ENCODE data around the gene PTTG1.

PTTG1 gene

GRCh38 chr5:160421625-160422258 is at the start of gene PTTG1:
PTTG1 (plus strand) TSS chr5:160421855; CDS start chr5:160422313, 458 bp downstream.
- FAIRE-seq (peak; percentile 92), DNase-seq (ENCODE audit: low spot score) (peak; percentile 86)

DNA sequence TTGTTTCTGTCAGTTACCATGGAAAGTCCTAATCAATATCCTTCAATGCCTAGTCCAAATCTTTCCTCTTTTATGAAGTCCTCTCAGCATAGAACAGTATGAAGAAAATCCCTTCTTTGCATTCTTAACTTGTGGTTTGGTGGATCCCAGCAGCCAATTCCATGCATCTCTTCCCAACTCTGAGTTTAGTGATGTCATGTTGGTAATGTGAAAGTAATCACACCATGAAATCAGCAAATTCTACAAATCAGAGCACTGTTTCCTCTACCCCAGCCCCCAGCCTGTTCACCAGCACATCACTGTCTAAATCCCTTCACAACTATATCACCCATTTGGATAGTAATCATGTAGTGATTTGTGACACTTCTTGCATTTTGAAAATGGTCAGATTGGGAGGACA is 46.5 kb upstream of the PTTG1 start:
- FAIRE-seq (no peak), DNase-seq (ENCODE audit: low spot score) (no peak)

GRCh38 chr5:160375701-160376100 is 46.0 kb upstream of the PTTG1 start:
- FAIRE-seq = no peak

GRCh38 chr5:160376416-160376815 is 45.2 kb upstream of the PTTG1 start:
- DNase-seq (ENCODE audit: low spot score) (no peak), FAIRE-seq (no peak)

More at GRCh38 chr5:160375701-160376100, 46.0 kb upstream of the PTTG1 start:
- no peak for DNase-seq (ENCODE audit: low spot score)

- FAIRE-seq (no peak), DNase-seq (ENCODE audit: low spot score) (no peak)
These were observed 44.0 kb upstream of the PTTG1 start for GRCh38 chr5:160377651-160378050.

DNA sequence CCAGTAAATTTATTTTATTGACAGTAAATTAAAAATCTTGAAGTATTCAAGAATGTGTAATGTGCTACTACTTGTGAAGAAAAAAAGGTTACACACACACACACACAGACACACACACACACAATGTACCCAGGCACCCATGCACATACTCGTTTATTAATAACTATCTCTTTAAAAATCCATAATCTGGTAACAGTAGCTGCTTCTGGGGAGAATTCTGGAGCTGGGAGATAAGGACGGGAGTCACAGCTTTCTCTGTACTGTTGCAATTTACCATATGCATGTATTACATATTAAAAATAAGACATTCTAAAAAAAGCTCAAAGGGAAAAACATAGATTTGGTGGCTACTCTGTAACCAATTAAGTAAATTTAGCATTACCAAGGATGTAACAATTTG is 43.3 kb upstream of the PTTG1 start:
- FAIRE-seq = no peak
- no peak for DNase-seq (ENCODE audit: low spot score)

DNA sequence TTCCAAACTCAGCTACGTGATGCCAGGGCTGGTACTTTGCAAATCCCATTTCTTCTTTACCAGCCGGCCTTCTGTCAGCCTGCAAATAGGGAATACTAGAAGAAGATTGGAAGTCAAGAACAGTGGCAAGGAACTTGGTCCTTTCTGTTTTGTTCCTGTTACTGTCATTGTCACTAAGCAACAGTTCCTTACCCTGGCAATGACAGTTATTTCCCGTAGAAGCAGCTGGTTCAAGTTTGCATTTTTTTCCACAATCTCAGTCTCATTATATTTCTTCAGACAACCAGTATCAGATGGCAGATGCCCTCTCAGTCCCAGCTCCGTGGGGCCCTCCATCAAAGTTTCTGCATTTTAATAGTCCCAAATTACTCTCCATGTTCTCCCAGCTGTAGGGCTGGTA is 42.1 kb upstream of the PTTG1 start:
- no peak for DNase-seq (ENCODE audit: low spot score)
- no peak for FAIRE-seq

GRCh38 chr5:160380041-160380440 is 41.6 kb upstream of the PTTG1 start:
- no peak for DNase-seq (ENCODE audit: low spot score)
- FAIRE-seq = no peak

DNA sequence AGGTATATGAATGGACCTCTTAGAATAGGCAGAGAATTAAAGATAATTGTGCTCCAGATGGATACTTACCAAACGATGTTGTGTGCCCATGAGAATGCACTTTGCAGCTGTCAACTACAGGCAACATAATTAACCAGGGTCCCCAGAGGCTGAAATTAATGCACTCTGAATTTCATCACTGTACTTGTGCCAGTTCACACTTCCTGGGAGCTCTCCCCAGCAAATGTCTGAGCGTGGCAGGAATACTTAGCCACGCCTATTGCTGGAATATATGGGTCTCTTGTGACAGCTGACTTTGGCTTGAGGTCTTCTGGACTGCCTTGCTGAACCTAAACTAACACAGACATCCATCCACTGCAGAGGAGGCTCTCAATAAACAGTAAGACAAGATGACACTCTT is 39.3 kb upstream of the PTTG1 start:
- DNase-seq (ENCODE audit: low spot score) (no peak), FAIRE-seq (no peak)

- FAIRE-seq = no peak
- no peak for DNase-seq (ENCODE audit: low spot score)
These were observed 37.0 kb upstream of the PTTG1 start for GRCh38 chr5:160384681-160385080.

DNA sequence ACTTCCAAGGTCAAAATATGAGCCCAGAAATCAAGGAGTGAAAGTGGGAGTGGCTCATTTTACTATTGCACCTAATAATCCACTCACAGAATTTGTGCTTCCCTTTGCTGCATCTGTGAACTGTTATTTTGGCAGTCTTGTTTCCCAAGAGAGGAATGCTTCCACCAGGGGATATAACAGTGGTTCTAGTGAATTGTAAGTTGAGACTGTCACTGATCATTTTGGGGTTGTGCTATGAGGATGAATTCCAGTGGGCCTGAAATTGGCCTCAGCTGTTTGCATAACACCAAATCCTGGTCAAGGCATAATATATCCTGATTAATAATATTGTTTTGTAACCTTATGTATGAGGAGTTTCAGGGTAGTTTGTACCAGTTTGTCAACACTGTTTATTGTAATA is 36.2 kb upstream of the PTTG1 start:
- DNase-seq (ENCODE audit: low spot score) (no peak), FAIRE-seq (no peak)

DNA sequence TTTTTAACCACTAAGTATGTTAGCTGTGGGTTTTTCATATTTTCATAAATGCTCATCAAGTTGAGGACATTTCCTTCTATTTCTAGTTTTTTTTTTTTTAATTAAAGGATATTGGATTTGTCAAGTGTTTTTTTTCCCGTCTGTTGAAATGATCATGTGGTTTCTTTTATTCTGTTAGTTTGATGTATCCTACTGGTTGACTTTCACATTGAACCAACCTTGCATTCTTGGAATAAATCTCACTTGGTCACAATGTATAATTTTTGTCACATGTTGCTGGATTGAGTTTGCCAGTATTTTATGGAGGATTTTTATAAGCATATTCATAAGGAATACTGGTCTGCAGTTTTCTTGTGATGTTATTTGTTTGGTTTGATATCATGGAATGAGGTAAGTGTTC is 34.2 kb upstream of the PTTG1 start:
- FAIRE-seq = no peak
- DNase-seq (ENCODE audit: low spot score) = no peak

GRCh38 chr5:160390787-160391696 is 30.6 kb upstream of the PTTG1 start:
- peak; percentile 72 for FAIRE-seq
- peak; percentile 14 for DNase-seq (ENCODE audit: low spot score)

GRCh38 chr5:160395111-160395510 is 26.5 kb upstream of the PTTG1 start:
- FAIRE-seq (no peak), DNase-seq (ENCODE audit: low spot score) (no peak)

- no peak for DNase-seq (ENCODE audit: low spot score)
- no peak for FAIRE-seq
These were observed 24.2 kb upstream of the PTTG1 start for GRCh38 chr5:160397492-160397891.

DNA sequence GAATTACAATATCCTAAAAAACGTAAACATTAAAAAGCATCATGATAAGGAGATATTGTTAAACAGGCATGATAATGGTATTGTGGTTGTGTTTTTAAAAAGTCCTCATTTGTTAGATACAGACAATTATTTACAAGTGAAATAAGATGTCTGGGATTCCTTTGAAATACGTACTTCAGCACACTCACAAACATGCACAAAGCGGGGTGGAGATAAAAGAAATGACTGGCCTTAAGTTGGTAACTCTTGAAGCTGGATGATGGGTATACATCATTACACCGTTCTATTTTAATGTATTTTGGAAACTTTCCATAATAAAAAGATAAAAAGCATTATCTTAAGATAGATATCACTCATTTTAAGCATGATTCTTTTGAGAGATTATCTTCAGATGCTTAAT is 22.8 kb upstream of the PTTG1 start:
- no peak for FAIRE-seq
- no peak for DNase-seq (ENCODE audit: low spot score)

GRCh38 chr5:160399402-160400353 is 22.0 kb upstream of the PTTG1 start, which contains the start of gene FAM200C:
FAM200C (minus strand) TSS chr5:160400054; CDS start chr5:160395490, 4,564 bp downstream.
- DNase-seq (ENCODE audit: low spot score) = peak; percentile 84
- FAIRE-seq = peak; percentile 77

- peak; percentile 82 for DNase-seq (ENCODE audit: low spot score)
- peak; percentile 66 for FAIRE-seq
These were observed 2.8 kb upstream of the PTTG1 start, which contains the start of gene SLU7 for GRCh38 chr5:160418561-160419457. SLU7 (minus strand) TSS chr5:160419081; CDS start chr5:160415294, 3,787 bp downstream.

DNA sequence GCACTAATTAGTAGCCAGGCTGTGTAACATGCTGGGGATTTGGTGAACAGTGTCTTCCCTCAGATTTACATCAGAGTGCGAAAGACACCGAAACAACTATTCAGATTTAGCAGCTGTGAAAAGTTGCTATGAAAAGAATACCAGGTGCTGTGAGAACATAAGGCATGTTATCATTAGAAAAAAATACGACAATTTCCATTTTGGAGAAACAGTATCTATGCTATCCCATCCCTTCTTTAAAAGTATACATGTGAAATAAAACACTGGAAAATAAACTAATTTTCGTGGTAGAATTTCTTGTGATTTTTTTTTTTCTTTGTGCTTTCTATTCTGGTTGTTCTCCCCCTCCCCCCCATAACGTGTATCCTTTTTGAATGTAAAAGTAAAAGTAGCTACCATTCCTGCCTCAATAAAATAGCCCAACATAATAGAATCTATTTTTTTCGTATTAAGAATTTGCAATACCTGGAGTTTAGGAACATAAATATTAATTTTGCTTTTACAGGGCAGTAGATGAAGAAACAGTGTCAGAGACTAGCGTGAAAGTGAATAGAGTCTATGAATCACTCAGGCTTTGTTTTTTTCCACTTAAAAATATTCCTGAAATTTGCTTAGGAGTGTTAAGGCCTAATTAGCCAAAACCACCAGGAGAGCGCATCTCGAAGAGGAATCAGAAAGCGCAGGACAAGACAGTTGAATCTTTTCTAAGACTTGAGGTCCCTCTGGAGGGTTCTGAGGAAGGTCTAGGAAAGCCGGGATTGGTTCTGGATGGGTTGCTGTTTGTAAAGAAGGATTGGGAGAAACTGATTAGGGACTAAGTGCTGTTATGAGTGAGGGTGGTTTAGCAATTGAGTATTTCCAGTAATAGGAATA is 2.0 kb upstream of the PTTG1 start:
- FAIRE-seq = no peak

DNA sequence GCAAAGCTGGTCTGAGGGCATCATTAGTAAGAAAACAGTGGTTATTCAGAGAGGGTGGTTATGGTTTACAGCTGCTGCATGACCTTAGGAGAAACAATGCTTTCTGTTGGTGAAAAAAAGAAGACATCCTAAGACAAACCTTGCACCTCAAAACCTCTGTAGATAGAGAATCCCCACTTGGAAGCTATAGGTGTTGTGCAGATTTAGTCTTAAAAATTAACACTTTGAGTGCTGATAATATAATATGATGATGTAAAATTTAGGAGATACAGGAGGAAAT is 1.4 kb upstream of the PTTG1 start:
- FAIRE-seq = no peak

More for the DNA sequence above, 2.0 kb upstream of the PTTG1 start:
- no peak for DNase-seq (ENCODE audit: low spot score)

More for the DNA sequence above, 1.4 kb upstream of the PTTG1 start:
- no peak for DNase-seq (ENCODE audit: low spot score)

Data from RCC 7860 (cell line).